22Rv1 (cell line): ENCODE measurements around the gene CLDND2.

Experiments used
- CTCF ChIP-seq: fragments of 450-650 bp; IDR thresholded peaks from 2 replicates; pipeline ENCODE4 v1.5.1; 2017; ENCODE audit warnings: mild to moderate bottlenecking
- ZFX ChIP-seq: fragments of 450-650 bp; IDR thresholded peaks from 2 replicates; pipeline ENCODE4 v1.6.1; 2017; ENCODE audit warnings: antibody characterized with exemption, borderline replicate concordance

- TF ChIP-seq CTCF (no peak), ZFX (no peak)
Measured at GRCh38 chr19:51357952-51358351, 10.9 kb downstream of the CLDND2 start.
